GM23248 (cell line): ENCODE results near the gene KIF1B. TPM values are rescaled to one million over a fixed set of nuclear protein-coding genes. Genes with fewer than 3 reads are reported as not detected.

ENCODE experiments used
- DNase-seq: peaks from one replicate; pipeline ENCODE4 v3.0.0-alpha.2; 2015
- H2AFZ ChIP-seq: fragments of 200-600 bp; sonication (generic); 2 replicates; pipeline ENCODE4 v1.6.1; 2016; ENCODE audit warnings: antibody characterized with exemption
- H3F3A ChIP-seq: fragments of 200-600 bp; sonication (generic); 2 replicates; pipeline ENCODE4 v1.6.1; 2016; ENCODE audit warnings: mild to moderate bottlenecking, antibody characterized with exemption, mixed run types; ENCODE audit not compliant: insufficient read depth
- H3K27ac ChIP-seq: fragments of 200-600 bp; sonication (generic); 2 replicates; pipeline ENCODE4 v1.5.1; 2016; ENCODE audit warnings: mild to moderate bottlenecking
- H3K27me3 ChIP-seq: fragments of 200-600 bp; sonication (generic); replicated peaks from 2 replicates; pipeline ENCODE4 v1.6.1; 2016; ENCODE audit warnings: mild to moderate bottlenecking; ENCODE audit not compliant: insufficient read depth
- H3K36me3 ChIP-seq: fragments of 200-600 bp; sonication (generic); 2 replicates; pipeline ENCODE4 v1.6.1; 2016; ENCODE audit warnings: low read depth, mild to moderate bottlenecking
- H3K4me1 ChIP-seq: fragments of 200-600 bp; sonication (generic); 2 replicates; pipeline ENCODE4 v1.6.1; 2016; ENCODE audit warnings: mild to moderate bottlenecking; ENCODE audit not compliant: insufficient read depth
- H3K4me2 ChIP-seq: fragments of 200-600 bp; sonication (generic); one replicate; pipeline ENCODE4 v1.6.1; 2016; ENCODE audit warnings: mild to moderate bottlenecking; ENCODE audit not compliant: unreplicated experiment
- H3K4me3 ChIP-seq: fragments of 200-600 bp; sonication (generic); 2 replicates; pipeline ENCODE4 v1.5.1; 2016; ENCODE audit warnings: mild to moderate bottlenecking
- H3K79me2 ChIP-seq: fragments of 200-600 bp; sonication (generic); 2 replicates; pipeline ENCODE4 v1.6.1; 2016; ENCODE audit warnings: mild to moderate bottlenecking; ENCODE audit not compliant: insufficient read depth
- H3K9ac ChIP-seq: fragments of 200-600 bp; sonication (generic); 2 replicates; pipeline ENCODE4 v1.6.1; 2016; ENCODE audit warnings: mild to moderate bottlenecking
- H3K9me2 ChIP-seq: fragments of 200-600 bp; sonication (generic); 2 replicates; pipeline ENCODE4 v1.6.1; 2016; ENCODE audit warnings: mixed run types, mild to moderate bottlenecking, moderate library complexity; ENCODE audit not compliant: insufficient read depth
- H3K9me3 ChIP-seq: fragments of 200-600 bp; sonication (generic); one replicate; pipeline ENCODE4 v1.6.1; 2017; ENCODE audit warnings: low read depth
- H4K20me1 ChIP-seq: fragments of 200-600 bp; sonication (generic); 2 replicates; pipeline ENCODE4 v1.6.0; 2016; ENCODE audit not compliant: insufficient read depth
- EZH2 ChIP-seq: fragments of 200-600 bp; sonication (generic); IDR thresholded peaks from 2 replicates; pipeline ENCODE4 v1.6.1; 2018; ENCODE audit warnings: antibody characterized with exemption, mild to moderate bottlenecking; ENCODE audit not compliant: insufficient read depth, poor library complexity, severe bottlenecking
- EZH2phosphoT487 ChIP-seq: fragments of 200-600 bp; sonication (generic); IDR thresholded peaks from 2 replicates; pipeline ENCODE4 v1.6.1; 2018; ENCODE audit warnings: antibody characterized with exemption, moderate library complexity, mild to moderate bottlenecking, low read depth; ENCODE audit not compliant: insufficient read depth
- WGBS, 2 experiments: methylation state at CpG; one replicate each; pipeline ENCODE4 v1.1.6; 2015 to 2017; ENCODE audit warnings: low lambda C conversion rate in 2 of 2, low coverage in 1 of 2; ENCODE audit errors: missing lambda C conversion rate in 2 of 2; 5-methylcytosine and 5-hydroxymethylcytosine counted together
- in situ Hi-C: fragments of 300-500 bp; cut with MboI; formaldehyde crosslinking; loops from 2 replicates; pipeline ENCODE4 v1.15.0; 2020
- polyA plus RNA-seq: library from polyadenylated mRNA; unstranded; fragments of >200 nt; fragmentation: Nextera tagmentation; extraction: Ambion mirVana; gene quantifications from 2 replicates; pipeline ENCODE4 v1.2.1, GENCODE V29; 2016
- total RNA-seq: library from RNA; depleted of rRNA; stranded (reverse); fragments of >200 nt; shearing (Covaris generic); gene quantifications from 2 replicates; pipeline ENCODE4 v1.2.3, GENCODE V29; 2014

Gene KIF1B
- total and polyA plus RNA-seq, 2 experiments from 2014 or later, result 14.8 to 24.8 TPM

DNA sequence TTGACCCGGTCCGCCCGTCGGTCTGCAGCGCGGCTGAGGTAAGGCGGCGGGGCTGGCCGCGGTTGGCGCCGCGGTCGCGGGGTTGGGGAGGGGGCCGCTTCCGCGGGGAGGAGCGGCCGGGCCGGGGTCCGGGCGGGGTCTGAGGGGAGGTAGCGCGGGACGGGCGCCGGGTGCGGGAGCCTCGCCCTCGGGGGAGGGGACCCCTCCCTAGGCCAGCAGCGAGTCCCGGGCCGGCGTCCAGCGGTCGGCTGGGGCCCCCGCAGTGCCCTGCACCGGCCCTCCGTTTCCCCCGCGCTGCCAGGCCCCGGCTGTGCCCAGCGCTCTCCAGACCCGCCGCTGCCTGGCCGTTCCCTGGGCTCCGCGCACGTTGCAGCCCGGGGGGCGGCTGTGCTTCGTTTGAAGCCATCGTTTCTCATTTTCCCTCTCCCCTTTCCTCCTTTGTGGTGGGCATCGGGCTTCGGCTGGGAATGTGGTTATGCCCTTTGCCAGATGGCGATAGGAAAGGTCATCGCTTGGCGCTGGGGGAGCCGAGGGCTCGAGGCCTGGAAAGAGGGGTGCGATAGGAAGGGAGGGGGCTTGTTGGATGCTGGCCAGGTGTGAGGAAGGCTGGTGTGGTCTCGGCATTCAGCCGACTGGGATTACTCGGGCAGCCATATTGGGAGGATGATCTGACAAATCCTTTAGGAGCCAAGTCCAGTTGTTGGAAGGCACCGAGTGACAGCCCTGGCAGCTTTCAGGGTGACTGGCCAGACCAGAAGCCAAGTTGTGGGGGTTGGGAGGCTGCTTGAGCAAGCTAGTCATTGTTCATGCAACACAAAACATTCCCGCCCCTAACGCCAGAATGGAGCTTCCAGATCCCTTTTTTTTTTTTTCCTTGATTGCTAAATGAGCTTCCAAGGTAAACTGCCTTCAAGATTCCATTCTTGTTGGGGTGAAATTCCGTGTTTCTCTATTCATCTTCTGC, 753 bp downstream of the KIF1B start:
- H3F3A ChIP-seq, result peaks cover 40% of the 10 kb centered on the region
- H3K27me3 ChIP-seq, result no peaks in the 10 kb centered on the region
- H4K20me1 ChIP-seq, result peaks cover 18% of the 10 kb centered on the region
- in situ Hi-C loops, result no loop called here
- H3K4me1 ChIP-seq, result peaks cover 23% of the 10 kb centered on the region
- no peaks in the 10 kb centered on the region for H3K36me3 ChIP-seq
- H3K4me3 ChIP-seq, result peak overlapping the region; percentile 100
- H3K9me2 ChIP-seq, result no peaks in the 10 kb centered on the region
- H3K9ac ChIP-seq, result peak overlapping the region; percentile 99
- peaks cover 46% of the 10 kb centered on the region for H3K79me2 ChIP-seq
- DNase-seq, result peak; percentile 99
- peak overlapping the region; percentile 97 for H3K4me2 ChIP-seq
- peak overlapping the region; percentile 99 for H3K27ac ChIP-seq
- no peak for TF ChIP-seq EZH2phosphoT487
- TF ChIP-seq EZH2, result no peak
- WGBS, 2 experiments, result 1 to 2% methylated on average over 19 to 33 of the region's 69 CpGs
- peak overlapping the region; percentile 87 for H2AFZ ChIP-seq
- no peaks in the 10 kb centered on the region for H3K9me3 ChIP-seq

DNA sequence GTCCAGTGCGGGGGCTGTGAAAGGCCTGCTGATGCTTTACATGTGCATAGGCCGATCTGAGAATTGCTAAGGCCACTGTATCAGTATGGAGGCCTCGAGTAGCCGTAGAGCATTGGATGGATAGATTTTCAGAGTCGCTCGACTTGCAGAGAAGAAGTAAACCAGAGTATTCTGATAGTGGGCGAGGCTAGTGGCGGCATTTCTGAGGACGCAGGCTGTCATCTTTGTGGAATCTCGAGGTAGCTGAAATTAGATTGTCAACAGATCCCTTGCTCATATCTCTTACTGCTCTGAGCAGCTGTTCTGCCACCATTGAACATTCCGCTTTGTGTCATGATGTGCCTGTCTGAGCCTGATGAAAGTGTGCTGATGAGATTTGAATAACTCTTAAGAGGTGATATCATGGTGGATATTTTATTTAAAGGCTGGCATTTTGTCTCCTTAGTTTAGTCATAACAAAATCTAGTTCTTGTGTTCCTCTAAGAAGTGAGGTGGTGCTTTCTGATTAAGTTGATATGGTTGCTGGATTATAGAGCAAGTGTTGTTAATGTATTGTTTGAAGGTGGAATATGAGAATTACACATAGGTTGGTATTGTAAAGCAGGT, 1.5 kb downstream of the KIF1B start:
- Histone ChIP-seq H3K9ac (peak overlapping the region; percentile 99), H3K9me2 (no peaks in the 10 kb centered on the region), H3K9me3 (no peaks in the 10 kb centered on the region), H3K79me2 (peaks cover 53% of the 10 kb centered on the region), H2AFZ (0 out of 2 replicates have a peak overlapping the region, but pooled peaks have one; percentile 87), H3F3A (peaks cover 40% of the 10 kb centered on the region), H3K4me1 (peaks cover 28% of the 10 kb centered on the region), H3K4me2 (peak overlapping the region; percentile 97), H3K4me3 (peak overlapping the region; percentile 100), H3K36me3 (no peaks in the 10 kb centered on the region), H4K20me1 (peaks cover 26% of the 10 kb centered on the region), H3K27ac (peak overlapping the region; percentile 99), H3K27me3 (no peaks in the 10 kb centered on the region)
- in situ Hi-C loops, result no loop called here
- no peak for DNase-seq
- no peak for TF ChIP-seq EZH2
- TF ChIP-seq EZH2phosphoT487, result no peak
- 0 to 2% methylated on average over 11 of the region's 11 CpGs for WGBS, 2 experiments

DNA sequence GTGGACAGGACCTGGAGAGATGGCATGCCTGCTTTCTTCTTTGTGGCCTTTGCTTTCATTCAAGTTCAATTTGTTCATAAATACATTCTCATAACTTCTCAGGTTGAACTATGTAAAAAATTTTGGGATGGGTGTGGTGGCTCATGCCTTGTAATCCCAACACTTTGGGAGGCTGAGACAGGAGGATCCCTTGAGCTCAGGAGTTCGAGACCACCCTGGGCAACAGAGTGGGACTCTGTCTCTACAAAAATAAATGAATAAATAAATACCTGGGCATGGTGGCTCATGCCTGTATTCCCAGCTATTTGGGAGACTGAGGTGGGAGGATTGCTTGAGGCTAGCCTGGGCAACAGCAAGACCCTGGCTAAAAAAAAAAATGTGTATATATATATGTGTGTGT, 2.1 kb downstream of the KIF1B start:
- WGBS, 2 experiments, result 56 to 59% methylated on average over 1 of the region's 1 CpG
- DNase-seq, result no peak
- in situ Hi-C loops, result no loop called here

DNA sequence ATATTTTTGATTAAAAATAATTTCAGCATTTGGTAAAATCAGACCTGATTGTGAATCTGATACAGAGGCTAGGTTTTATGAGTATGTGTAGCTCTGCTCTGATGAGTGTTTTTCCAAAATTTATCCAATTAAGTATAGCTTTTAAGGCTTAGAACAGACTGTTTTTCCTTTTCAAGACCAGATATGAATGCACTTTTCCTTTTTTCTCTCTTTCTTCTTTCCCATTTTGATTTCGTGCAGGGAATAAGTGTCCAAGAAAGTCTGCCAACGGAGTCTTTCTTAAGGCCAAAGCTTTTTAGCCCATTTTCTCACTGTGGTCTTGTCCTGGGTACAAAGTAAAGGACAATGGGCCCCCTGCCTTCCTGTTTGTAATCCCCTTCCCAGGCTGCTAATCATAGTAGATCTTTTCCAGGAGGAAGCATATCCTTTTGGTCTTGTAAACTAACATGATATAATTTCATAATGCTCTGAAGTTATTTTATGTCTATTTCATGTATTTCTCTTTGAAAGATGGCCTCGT, 2.9 kb downstream of the KIF1B start:
- no peaks in the 10 kb centered on the region for H3K9me3 ChIP-seq
- H3K9me2 ChIP-seq, result no peaks in the 10 kb centered on the region
- in situ Hi-C loops, result no loop called here
- peak overlapping the region; percentile 11 for H3K9ac ChIP-seq
- no peaks in the 10 kb centered on the region for H3K27me3 ChIP-seq
- DNase-seq, result peak; percentile 19
- H3K4me2 ChIP-seq, result peak overlapping the region; percentile 45
- WGBS, 2 experiments, result 41 to 48% methylated on average over 3 of the region's 3 CpGs
- peaks cover 40% of the 10 kb centered on the region for H3F3A ChIP-seq
- H3K79me2 ChIP-seq, result peaks cover 67% of the 10 kb centered on the region
- H3K4me3 ChIP-seq, result 0 out of 2 replicates have a peak overlapping the region, but pooled peaks have one; percentile 18
- no peak for TF ChIP-seq EZH2phosphoT487
- TF ChIP-seq EZH2, result no peak
- peaks cover 41% of the 10 kb centered on the region for H3K4me1 ChIP-seq
- H3K27ac ChIP-seq, result peak overlapping the region; percentile 26
- no peaks in the 10 kb centered on the region for H3K36me3 ChIP-seq
- H2AFZ ChIP-seq, result no peak overlapping the region
- H4K20me1 ChIP-seq, result peaks cover 38% of the 10 kb centered on the region

More for the DNA sequence above, 2.1 kb downstream of the KIF1B start:
- Histone ChIP-seq H3K4me2 (peak overlapping the region; percentile 97), H3K27ac (peak overlapping the region; percentile 99), H3K36me3 (no peaks in the 10 kb centered on the region), H3K79me2 (peaks cover 59% of the 10 kb centered on the region), H3K9me2 (no peaks in the 10 kb centered on the region), H3K4me1 (peaks cover 33% of the 10 kb centered on the region), H4K20me1 (peaks cover 32% of the 10 kb centered on the region), H3K4me3 (peak overlapping the region; percentile 100), H3K9ac (peak overlapping the region; percentile 99), H2AFZ (no peak overlapping the region), H3F3A (peaks cover 40% of the 10 kb centered on the region), H3K27me3 (no peaks in the 10 kb centered on the region), H3K9me3 (no peaks in the 10 kb centered on the region)
- TF ChIP-seq EZH2phosphoT487 (no peak), EZH2 (no peak)
